ENCODE measurements around the gene ACTL10. TPM values are rescaled to one million over a fixed set of nuclear protein-coding genes. Genes with fewer than 3 reads are reported as not detected.

ACTL10 gene
- total RNA-seq, 2 experiments from 2014 or later, result 4.4 to 4.9 TPM

DNA sequence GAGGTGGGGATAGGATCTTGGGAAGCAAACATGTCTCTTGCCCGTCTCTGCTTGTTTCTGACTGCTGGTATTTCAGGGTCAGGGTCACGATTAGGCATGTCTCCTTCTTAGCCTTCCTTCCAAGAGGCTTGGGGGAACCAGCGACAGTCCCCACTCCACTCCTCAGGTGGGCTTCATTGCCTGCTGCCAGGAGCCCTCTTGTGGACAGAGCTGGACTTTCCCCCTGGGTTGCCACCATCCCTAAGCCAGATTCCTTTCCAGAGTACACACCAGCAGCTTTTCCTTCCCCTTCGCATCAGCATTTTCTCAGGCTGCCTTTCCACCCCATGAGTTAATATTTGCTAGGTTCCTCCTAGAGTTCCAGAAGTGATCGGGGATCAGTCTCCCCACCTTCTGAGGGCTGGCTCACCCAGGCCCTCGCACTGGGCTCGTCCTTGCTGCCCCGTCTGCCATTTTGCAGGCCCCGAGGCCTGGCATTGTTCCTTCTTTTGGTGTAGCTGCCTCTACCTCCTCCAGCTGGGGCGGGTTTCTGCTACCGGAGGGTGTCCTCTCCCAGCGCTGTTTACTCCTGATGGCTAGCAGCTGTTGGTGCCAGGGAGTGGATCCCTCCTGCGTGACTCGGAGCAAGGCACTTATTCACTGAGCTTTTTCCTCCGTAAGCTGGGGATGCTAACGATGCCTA, 13.4 kb upstream of the ACTL10 start:
- Mint-ChIP-seq H3K36me3 (no peaks in the 10 kb centered on the region), H3K27me3 (no peaks in the 10 kb centered on the region), H3K9me3 (no peaks in the 10 kb centered on the region), H3K27ac (peak overlapping the region; percentile 58), H3K4me3 (no peak overlapping the region), H3K4me1 (peaks cover 4% of the 10 kb centered on the region)
- DNase-seq, result peak; percentile 58
- ATAC-seq (ENCODE audit: low read depth), result peak; percentile 61
- POLR2A ChIA-PET, result interaction anchor here (1.0 kb wide), 2 partner anchors 13 to 253 kb away, joined by 3 to 4 read pairs; partner anchors contain the start of gene ACTL10

DNA sequence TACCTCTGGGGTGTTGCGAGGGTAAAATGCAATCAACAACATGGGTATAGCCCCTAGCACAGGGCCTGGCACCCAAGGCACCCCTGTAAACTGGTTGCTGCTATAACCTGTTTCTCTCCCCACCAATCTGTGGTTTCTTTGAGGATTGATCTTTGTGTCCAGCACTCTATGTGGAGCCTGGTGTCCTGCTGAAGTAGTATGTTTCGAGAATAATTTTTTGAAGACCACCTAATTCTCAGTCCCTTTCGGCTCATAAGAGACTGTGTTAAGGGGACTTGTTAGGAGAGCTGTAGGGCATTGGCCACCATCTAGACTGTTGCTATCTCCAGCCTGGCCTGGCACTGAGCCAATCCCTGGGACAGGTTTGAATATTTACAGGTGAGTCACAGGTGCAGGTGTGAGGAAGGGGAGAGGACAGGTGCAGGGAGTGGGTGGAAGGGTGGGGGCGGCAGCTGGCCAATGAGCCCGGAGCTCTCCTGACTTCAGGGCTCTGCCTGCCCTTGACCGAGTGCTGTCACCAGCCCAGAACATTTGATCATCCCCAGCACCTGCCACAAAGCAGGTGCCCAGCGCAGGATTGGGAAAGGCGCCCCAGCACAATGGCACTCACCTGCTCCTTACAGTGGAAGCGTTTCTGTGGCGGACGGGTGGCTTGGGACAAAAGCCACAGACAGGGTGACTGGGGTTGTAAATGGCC, 12.7 kb upstream of the ACTL10 start:
- H3K36me3 Mint-ChIP-seq, result peaks cover 1% of the 10 kb centered on the region
- peaks cover 2% of the 10 kb centered on the region for H3K4me1 Mint-ChIP-seq
- no peaks in the 10 kb centered on the region for H3K27me3 Mint-ChIP-seq
- H3K9me3 Mint-ChIP-seq, result no peaks in the 10 kb centered on the region
- no peak overlapping the region for H3K4me3 Mint-ChIP-seq
- peak; percentile 25 for DNase-seq
- no peak overlapping the region for H3K27ac Mint-ChIP-seq
- ATAC-seq (ENCODE audit: low read depth), result no peak
- POLR2A ChIA-PET, result interaction anchor here (1.0 kb wide), 2 partner anchors 13 to 254 kb away, joined by 3 to 4 read pairs; partner anchors contain the start of gene ACTL10

DNA sequence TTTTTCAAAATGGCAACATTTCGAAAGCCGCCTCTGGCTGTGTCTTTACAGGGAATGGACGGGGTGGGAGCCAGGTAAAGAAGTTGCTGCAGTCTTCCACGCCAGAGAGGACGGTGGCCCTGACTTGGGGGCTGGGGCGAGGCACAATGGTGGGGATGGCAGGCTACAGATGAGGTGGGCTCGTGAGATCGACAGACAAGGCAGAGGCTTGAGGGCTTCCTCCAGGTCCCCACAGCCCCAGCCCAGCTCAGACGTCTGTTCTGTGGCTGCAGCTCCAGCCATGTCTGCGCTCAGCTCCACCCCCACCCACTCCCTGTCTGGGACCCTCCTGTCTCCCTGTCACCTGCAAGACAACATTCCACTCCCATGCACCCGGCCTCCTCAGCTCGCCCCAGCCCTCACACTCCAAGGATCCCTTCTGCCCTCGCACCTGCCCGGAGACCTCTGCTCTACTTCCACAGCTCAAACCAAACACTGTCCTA, 12.0 kb upstream of the ACTL10 start:
- Mint-ChIP-seq H3K4me3 (no peak overlapping the region), H3K9me3 (no peaks in the 10 kb centered on the region), H3K27me3 (no peaks in the 10 kb centered on the region), H3K27ac (no peak overlapping the region), H3K36me3 (peaks cover 2% of the 10 kb centered on the region), H3K4me1 (peaks cover 1% of the 10 kb centered on the region)
- DNase-seq, result no peak
- POLR2A ChIA-PET, result no interaction called here
- ATAC-seq (ENCODE audit: low read depth), result no peak

DNA sequence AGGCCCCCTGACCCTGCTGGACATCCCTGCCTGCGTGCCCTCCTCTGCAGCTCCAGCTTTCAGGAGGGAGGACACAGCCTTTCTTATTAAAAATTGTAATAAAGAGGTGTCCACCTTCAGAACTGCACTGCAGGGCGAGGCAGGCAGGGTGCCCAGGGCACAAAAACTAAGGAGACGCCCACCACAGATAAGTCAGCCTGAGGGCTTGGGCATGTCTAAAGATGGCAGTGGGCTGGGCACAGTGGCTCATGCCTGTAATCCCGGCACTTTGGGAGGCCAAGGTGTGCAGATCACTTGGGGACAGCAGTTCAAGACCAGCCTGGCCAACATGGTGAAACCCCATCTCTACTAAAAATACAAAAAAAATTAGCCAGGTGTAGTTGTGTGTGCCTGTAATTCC, 11.6 kb upstream of the ACTL10 start:
- H3K36me3 Mint-ChIP-seq, result peaks cover 2% of the 10 kb centered on the region
- H3K27me3 Mint-ChIP-seq, result no peaks in the 10 kb centered on the region
- H3K4me1 Mint-ChIP-seq, result peaks cover 1% of the 10 kb centered on the region
- DNase-seq (no peak), ATAC-seq (ENCODE audit: low read depth) (no peak)
- no peak overlapping the region for H3K27ac Mint-ChIP-seq
- POLR2A ChIA-PET, result no interaction called here
- H3K4me3 Mint-ChIP-seq, result no peak overlapping the region
- H3K9me3 Mint-ChIP-seq, result no peaks in the 10 kb centered on the region

DNA sequence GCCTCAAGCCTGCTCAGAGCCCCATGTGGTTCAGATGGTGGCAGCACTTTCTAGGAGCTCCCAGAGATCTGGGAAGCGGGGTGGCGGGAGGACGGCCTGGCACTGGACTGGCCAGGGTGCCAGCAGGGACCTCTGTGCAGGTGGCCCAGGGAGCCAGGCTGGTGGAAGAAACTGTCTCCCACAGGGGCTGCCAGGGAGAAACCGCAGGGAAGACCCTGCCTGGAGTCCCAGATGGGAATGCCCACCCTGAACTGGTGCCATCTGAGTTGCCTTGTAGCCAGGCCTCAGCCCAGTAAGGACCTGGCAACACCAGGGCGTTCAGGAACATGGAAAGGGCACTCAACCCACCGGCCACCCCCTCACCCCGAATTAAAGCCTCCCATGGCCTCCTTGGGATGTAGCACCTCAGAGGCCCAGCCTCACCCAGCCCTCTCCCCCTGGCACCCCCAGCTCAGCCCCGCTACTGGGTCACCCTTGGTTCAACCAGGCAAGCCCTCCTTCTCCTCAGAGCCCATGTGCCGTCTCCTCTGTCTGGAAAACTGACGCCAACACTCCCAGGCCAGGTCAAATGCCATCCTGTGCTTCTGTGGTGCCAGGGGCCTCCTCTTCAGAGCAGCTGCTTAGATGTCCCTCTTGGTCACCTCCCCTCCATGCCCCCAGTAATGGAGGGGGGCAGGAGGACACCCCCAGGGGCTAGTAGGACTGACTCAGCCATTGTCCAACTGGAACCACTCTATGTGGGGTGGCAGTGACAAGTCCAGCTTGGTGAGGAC, 10.5 kb upstream of the ACTL10 start:
- POLR2A ChIA-PET, result interaction anchor here (1.4 kb wide), 1 partner anchor 10 kb away, joined by 3 read pairs; the partner anchor contains the start of gene ACTL10
- Mint-ChIP-seq H3K4me3 (no peak overlapping the region), H3K4me1 (peaks cover 1% of the 10 kb centered on the region), H3K36me3 (peaks cover 2% of the 10 kb centered on the region), H3K27me3 (no peaks in the 10 kb centered on the region), H3K9me3 (no peaks in the 10 kb centered on the region), H3K27ac (no peak overlapping the region)
- ATAC-seq (ENCODE audit: low read depth), result no peak
- peak; percentile 24 for DNase-seq

DNA sequence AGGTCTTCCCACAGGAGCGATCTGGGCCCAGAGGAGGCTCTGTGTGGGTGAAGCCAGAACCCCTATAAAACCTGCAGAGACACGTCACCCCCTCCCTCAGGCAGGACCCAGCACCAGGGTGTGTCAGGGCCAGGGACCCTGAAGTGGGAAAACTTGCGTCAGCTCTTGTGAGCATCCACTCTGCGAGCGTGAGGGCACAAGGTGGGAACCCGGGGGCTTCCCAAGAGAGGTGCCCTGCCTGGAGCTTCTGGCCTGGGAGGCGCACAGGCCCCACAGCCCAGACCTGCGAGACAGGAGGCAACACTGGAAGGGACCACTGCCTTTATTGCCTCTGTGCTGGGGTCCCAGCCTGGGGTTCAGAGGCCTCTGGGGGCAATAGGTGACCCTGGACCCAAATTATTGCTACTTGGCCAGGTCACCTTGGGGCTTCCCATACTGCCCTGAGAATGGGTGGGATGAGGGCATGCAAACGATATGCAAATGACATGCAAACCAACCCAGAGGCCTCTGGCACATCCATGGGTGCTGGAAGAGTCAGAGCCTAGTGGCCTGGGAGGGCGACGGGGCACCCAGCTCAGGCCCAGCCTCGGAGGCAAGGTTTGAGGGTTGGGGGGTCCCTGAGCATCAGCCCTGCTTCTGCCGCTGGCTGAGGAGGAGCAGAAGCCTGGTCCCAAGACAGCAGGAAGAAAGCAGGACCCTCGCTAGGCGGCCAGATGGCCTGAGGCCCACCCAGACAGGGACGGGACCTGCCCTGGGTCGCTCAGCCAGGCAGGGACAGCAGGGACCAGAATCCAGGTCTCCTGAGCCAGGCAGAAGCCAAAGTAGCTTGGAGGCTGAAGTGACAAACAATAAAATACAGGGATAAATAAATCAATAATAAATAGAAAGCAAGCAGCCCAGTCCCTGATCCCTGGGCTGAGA, 9.7 kb upstream of the ACTL10 start:
- H3K27me3 Mint-ChIP-seq, result no peaks in the 10 kb centered on the region
- H3K27ac Mint-ChIP-seq, result no peak overlapping the region
- H3K9me3 Mint-ChIP-seq, result no peaks in the 10 kb centered on the region
- H3K36me3 Mint-ChIP-seq, result peaks cover 2% of the 10 kb centered on the region
- ATAC-seq (ENCODE audit: low read depth) (no peak), DNase-seq (peak; percentile 27)
- peaks cover 1% of the 10 kb centered on the region for H3K4me1 Mint-ChIP-seq
- POLR2A ChIA-PET, result interaction anchor here (1.4 kb wide), 1 partner anchor 9 kb away, joined by 3 read pairs; the partner anchor contains the start of gene ACTL10
- no peak overlapping the region for H3K4me3 Mint-ChIP-seq

DNA sequence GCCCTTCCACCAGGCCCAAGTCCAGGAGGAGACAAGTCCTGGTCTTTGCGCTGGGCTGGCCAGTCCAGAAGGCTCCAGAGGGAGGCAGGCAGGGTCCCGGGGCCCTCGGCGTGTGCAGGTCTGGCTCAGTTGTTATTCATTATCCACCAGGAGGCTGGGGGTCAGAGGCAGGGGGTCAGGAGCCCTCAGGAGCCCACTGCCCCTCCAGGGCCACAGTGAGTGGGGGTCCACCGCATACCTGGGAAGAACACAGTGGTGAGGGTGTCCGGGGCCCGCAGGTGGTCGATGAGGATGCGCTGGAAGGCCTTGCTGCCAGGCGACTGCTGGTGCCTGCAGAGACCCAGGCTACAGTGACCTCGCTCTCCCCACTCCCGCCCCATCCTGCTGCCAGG, 9.0 kb upstream of the ACTL10 start:
- H3K36me3 Mint-ChIP-seq, result peaks cover 2% of the 10 kb centered on the region
- no peak overlapping the region for H3K4me3 Mint-ChIP-seq
- no peak overlapping the region for H3K27ac Mint-ChIP-seq
- no peak for DNase-seq
- POLR2A ChIA-PET, result no interaction called here
- H3K4me1 Mint-ChIP-seq, result peaks cover 5% of the 10 kb centered on the region
- no peaks in the 10 kb centered on the region for H3K9me3 Mint-ChIP-seq
- no peaks in the 10 kb centered on the region for H3K27me3 Mint-ChIP-seq
- ATAC-seq (ENCODE audit: low read depth), result no peak

DNA sequence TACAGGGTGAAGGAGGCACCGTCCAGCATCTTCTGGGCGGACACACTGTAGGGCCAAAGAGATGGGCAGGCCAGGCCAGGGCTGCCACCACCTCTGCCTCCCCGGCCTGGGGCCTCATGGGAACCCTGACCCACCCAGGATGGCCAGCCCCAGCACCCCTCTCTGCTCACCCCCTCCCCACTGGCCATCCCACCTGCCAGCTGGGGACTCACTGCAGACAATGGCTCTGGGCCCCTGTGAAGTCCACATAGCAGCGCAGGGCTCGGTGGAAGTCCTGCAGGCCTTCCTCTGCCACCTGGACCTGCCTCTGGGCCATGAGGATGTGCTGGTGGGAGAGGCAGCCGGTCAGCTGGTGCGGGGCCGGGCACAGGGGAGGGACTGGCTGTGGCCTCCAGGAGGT, 8.2 kb upstream of the ACTL10 start:
- no peak overlapping the region for H3K27ac Mint-ChIP-seq
- H3K9me3 Mint-ChIP-seq, result no peaks in the 10 kb centered on the region
- no peak for ATAC-seq (ENCODE audit: low read depth)
- H3K4me1 Mint-ChIP-seq, result peaks cover 7% of the 10 kb centered on the region
- H3K27me3 Mint-ChIP-seq, result no peaks in the 10 kb centered on the region
- no peak overlapping the region for H3K4me3 Mint-ChIP-seq
- POLR2A ChIA-PET, result no interaction called here
- H3K36me3 Mint-ChIP-seq, result peaks cover 2% of the 10 kb centered on the region
- DNase-seq, result no peak

DNA sequence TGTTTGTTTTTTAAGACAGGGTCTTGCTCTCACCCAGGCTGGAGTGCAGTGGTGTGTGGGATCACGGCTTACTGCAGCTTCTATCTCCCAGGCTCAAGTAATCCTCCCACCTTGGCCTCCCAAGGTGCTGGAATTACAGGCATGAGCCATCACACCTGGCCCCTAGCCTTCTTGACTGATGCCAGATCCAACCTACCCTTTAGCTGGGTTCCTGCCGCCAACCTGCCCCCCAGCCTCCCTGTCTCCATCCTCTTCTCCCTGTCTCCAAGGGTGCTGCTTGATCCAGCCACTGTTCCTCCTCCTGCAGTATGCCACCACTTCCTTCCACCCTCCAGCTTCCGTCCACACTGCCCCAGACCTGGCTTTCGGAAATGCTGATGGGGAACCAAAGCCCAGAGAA, 7.8 kb upstream of the ACTL10 start:
- no peak for DNase-seq
- H3K27me3 Mint-ChIP-seq, result no peaks in the 10 kb centered on the region
- no peak overlapping the region for H3K4me3 Mint-ChIP-seq
- H3K4me1 Mint-ChIP-seq, result peaks cover 7% of the 10 kb centered on the region
- POLR2A ChIA-PET, result no interaction called here
- ATAC-seq (ENCODE audit: low read depth), result no peak
- H3K27ac Mint-ChIP-seq, result no peak overlapping the region
- no peaks in the 10 kb centered on the region for H3K9me3 Mint-ChIP-seq
- H3K36me3 Mint-ChIP-seq, result peaks cover 2% of the 10 kb centered on the region

DNA sequence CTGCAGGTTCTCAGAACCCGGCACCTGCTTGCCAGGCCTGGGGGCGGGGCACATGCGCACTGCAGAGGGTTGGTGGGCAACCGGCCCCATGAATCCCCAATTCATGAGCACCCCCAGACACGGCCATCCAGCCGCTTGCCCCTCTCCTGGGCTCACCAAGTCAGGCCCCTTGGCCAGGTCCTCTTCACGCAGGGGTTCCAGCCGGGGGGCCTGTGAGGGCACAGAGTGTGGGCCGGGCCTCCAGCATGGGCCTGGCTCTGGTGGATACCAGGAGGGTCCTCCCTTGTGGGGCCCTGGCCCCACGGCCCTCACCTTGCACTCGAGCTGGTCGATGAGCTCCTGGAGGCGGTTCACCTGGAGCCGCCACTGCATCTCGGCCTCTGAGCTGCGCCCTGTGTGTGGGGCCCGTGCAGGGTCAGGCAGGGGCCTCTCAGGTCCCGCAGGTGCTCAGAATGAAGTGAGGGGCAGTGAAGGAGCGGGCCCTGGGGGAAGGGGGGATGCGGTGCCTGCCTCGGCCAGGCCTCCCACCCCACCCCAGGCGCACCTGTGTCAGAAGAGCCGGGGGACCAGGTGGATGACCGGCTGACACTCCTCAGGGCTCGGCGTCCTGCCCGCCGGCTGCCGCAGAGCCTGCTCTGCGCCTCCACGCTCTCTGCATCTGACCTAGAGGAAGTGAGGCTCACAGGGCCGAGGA, 7.3 kb upstream of the ACTL10 start:
- POLR2A ChIA-PET, result no interaction called here
- H3K27ac Mint-ChIP-seq, result no peak overlapping the region
- no peak overlapping the region for H3K4me3 Mint-ChIP-seq
- peaks cover 2% of the 10 kb centered on the region for H3K36me3 Mint-ChIP-seq
- no peak for DNase-seq
- H3K4me1 Mint-ChIP-seq, result peaks cover 9% of the 10 kb centered on the region
- no peak for ATAC-seq (ENCODE audit: low read depth)
- no peaks in the 10 kb centered on the region for H3K27me3 Mint-ChIP-seq
- H3K9me3 Mint-ChIP-seq, result no peaks in the 10 kb centered on the region

DNA sequence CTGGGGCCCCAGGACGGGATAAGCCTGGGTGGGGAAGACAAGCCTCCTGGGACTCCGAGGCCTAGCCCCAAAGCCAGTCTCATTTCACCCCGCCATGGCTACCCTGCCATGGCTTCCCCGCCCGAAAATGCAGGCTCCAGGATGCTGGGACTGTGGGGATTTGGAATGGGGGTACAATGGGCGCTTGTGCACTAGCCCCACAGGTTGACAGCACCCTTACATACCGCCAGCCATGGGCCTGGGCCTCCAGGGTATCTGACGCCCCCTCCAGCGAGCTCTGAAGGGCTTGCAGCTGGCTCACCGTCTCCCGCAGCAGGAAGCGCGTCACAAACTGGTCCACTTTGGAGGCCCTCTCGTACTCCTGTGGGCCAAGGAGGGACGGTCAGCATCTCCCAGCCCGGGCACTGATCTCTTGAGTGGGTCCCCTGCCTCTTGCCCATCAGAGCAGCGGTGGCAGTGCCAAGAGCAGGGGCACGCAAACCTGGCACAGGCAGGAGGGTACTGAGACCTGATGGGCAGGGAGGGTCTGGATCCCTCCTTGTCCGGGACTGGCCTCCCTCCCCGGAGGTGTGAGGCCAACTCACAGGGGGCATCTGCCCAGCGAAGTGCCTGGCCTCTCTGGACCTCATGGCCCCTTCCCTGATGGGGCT, 6.6 kb upstream of the ACTL10 start:
- POLR2A ChIA-PET, result interaction anchor here (1.3 kb wide), 1 partner anchor 170 kb away, joined by 5 read pairs; the partner anchor contains the start of gene CBFA2T2
- no peak for ATAC-seq (ENCODE audit: low read depth)
- Mint-ChIP-seq H3K27ac (no peak overlapping the region), H3K4me1 (peaks cover 15% of the 10 kb centered on the region), H3K4me3 (no peak overlapping the region), H3K36me3 (peaks cover 2% of the 10 kb centered on the region), H3K27me3 (no peaks in the 10 kb centered on the region), H3K9me3 (no peaks in the 10 kb centered on the region)
- peak; percentile 26 for DNase-seq

DNA sequence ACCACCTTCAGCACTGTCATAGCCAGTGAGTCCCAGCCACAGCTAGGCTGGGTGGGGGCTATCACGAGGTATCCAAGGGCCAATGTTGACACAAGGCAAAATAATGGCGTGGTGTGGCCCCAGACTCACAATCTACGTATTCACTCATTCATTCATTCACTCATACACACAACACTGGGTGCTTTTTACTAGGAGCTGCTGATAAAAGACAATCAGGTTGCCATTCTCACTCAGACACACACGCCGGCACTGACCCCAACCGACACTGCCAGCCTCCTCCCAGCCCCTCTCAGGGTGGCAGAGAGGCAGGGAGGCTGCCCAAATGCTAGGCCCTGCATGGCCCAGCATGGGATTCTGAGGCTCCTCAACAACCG, 6.1 kb upstream of the ACTL10 start:
- H3K27ac Mint-ChIP-seq, result no peak overlapping the region
- DNase-seq (no peak), ATAC-seq (ENCODE audit: low read depth) (no peak)
- no peak overlapping the region for H3K4me3 Mint-ChIP-seq
- no peaks in the 10 kb centered on the region for H3K9me3 Mint-ChIP-seq
- POLR2A ChIA-PET, result interaction anchor here (1.3 kb wide), 1 partner anchor 171 kb away, joined by 5 read pairs; the partner anchor contains the start of gene CBFA2T2
- peaks cover 2% of the 10 kb centered on the region for H3K36me3 Mint-ChIP-seq
- H3K27me3 Mint-ChIP-seq, result no peaks in the 10 kb centered on the region
- H3K4me1 Mint-ChIP-seq, result peaks cover 18% of the 10 kb centered on the region
